ENCODE measurements around the gene MAP2K2.

MAP2K2 gene

GRCh38 chr19:4086411-4086867, 37.5 kb downstream of the MAP2K2 start:
- Histone ChIP-seq H3K9me3 (replicated peaks; ENCODE audit: low read length) (no peaks in the 10 kb centered on the region), H3K36me3 (ENCODE audit: insufficient read depth, low read length) (peaks cover 22% of the 10 kb centered on the region), H3K4me1 (ENCODE audit: control insufficient read depth, insufficient read depth, low read length) (no peaks in the 10 kb centered on the region), H3K9ac (ENCODE audit: low read depth, low read length) (no peak overlapping the region), H3K4me3 (ENCODE audit: low read length) (no peak overlapping the region), H3K4me2 (ENCODE audit: low read length) (no peak overlapping the region), H3K27me3 (ENCODE audit: control insufficient read depth, insufficient read depth, low read length) (no peaks in the 10 kb centered on the region)

GRCh38 chr19:4084547-4084877, 39.4 kb downstream of the MAP2K2 start:
- H3K4me1 ChIP-seq (ENCODE audit: control insufficient read depth, insufficient read depth, low read length), result no peaks in the 10 kb centered on the region
- no peak overlapping the region for H3K4me2 ChIP-seq (ENCODE audit: low read length)
- no peaks in the 10 kb centered on the region for H3K9me3 ChIP-seq (replicated peaks; ENCODE audit: low read length)
- no peaks in the 10 kb centered on the region for H3K27me3 ChIP-seq (ENCODE audit: control insufficient read depth, insufficient read depth, low read length)
- no peak overlapping the region for H3K4me3 ChIP-seq (ENCODE audit: low read length)
- H3K36me3 ChIP-seq (ENCODE audit: insufficient read depth, low read length), result peaks cover 10% of the 10 kb centered on the region
- H3K9ac ChIP-seq (ENCODE audit: low read depth, low read length), result no peak overlapping the region

GRCh38 chr19:4083677-4084546, 40.0 kb downstream of the MAP2K2 start:
- Histone ChIP-seq H3K4me1 (ENCODE audit: control insufficient read depth, insufficient read depth, low read length) (no peaks in the 10 kb centered on the region), H3K36me3 (ENCODE audit: insufficient read depth, low read length) (peaks cover 4% of the 10 kb centered on the region), H3K27me3 (ENCODE audit: control insufficient read depth, insufficient read depth, low read length) (no peaks in the 10 kb centered on the region), H3K9ac (ENCODE audit: low read depth, low read length) (no peak overlapping the region), H3K9me3 (replicated peaks; ENCODE audit: low read length) (no peaks in the 10 kb centered on the region), H3K4me2 (ENCODE audit: low read length) (no peak overlapping the region), H3K4me3 (ENCODE audit: low read length) (no peak overlapping the region)

- H3K36me3 ChIP-seq (ENCODE audit: insufficient read depth, low read length), result no peaks in the 10 kb centered on the region
- H3K4me3 ChIP-seq (ENCODE audit: low read length), result no peak overlapping the region
- no peak overlapping the region for H3K4me2 ChIP-seq (ENCODE audit: low read length)
- no peak overlapping the region for H3K9ac ChIP-seq (ENCODE audit: low read depth, low read length)
- no peaks in the 10 kb centered on the region for H3K9me3 ChIP-seq (replicated peaks; ENCODE audit: low read length)
- H3K27me3 ChIP-seq (ENCODE audit: control insufficient read depth, insufficient read depth, low read length), result no peaks in the 10 kb centered on the region
- H3K4me1 ChIP-seq (ENCODE audit: control insufficient read depth, insufficient read depth, low read length), result peaks cover 4% of the 10 kb centered on the region
Observed at GRCh38 chr19:4082172-4082571, 41.8 kb downstream of the MAP2K2 start.

GRCh38 chr19:4081441-4082129, 42.3 kb downstream of the MAP2K2 start:
- no peak overlapping the region for H3K9ac ChIP-seq (ENCODE audit: low read depth, low read length)
- no peaks in the 10 kb centered on the region for H3K9me3 ChIP-seq (replicated peaks; ENCODE audit: low read length)
- no peak overlapping the region for H3K4me3 ChIP-seq (ENCODE audit: low read length)
- H3K4me2 ChIP-seq (ENCODE audit: low read length), result no peak overlapping the region
- peaks cover 4% of the 10 kb centered on the region for H3K4me1 ChIP-seq (ENCODE audit: control insufficient read depth, insufficient read depth, low read length)
- no peaks in the 10 kb centered on the region for H3K27me3 ChIP-seq (ENCODE audit: control insufficient read depth, insufficient read depth, low read length)
- H3K36me3 ChIP-seq (ENCODE audit: insufficient read depth, low read length), result no peaks in the 10 kb centered on the region

- Histone ChIP-seq H3K4me1 (ENCODE audit: control insufficient read depth, insufficient read depth, low read length) (peaks cover 4% of the 10 kb centered on the region), H3K9ac (ENCODE audit: low read depth, low read length) (no peak overlapping the region), H3K27me3 (ENCODE audit: control insufficient read depth, insufficient read depth, low read length) (no peaks in the 10 kb centered on the region), H3K4me3 (ENCODE audit: low read length) (no peak overlapping the region), H3K4me2 (ENCODE audit: low read length) (no peak overlapping the region), H3K9me3 (replicated peaks; ENCODE audit: low read length) (no peaks in the 10 kb centered on the region), H3K36me3 (ENCODE audit: insufficient read depth, low read length) (no peaks in the 10 kb centered on the region)
Observed at GRCh38 chr19:4080473-4080872, 43.4 kb downstream of the MAP2K2 start.

- Histone ChIP-seq H3K9ac (ENCODE audit: low read depth, low read length) (peak overlapping the region; percentile 70), H3K36me3 (ENCODE audit: insufficient read depth, low read length) (no peaks in the 10 kb centered on the region), H3K4me1 (ENCODE audit: control insufficient read depth, insufficient read depth, low read length) (peaks cover 4% of the 10 kb centered on the region), H3K9me3 (replicated peaks; ENCODE audit: low read length) (no peaks in the 10 kb centered on the region), H3K27me3 (ENCODE audit: control insufficient read depth, insufficient read depth, low read length) (no peaks in the 10 kb centered on the region), H3K4me2 (ENCODE audit: low read length) (peak overlapping the region; percentile 87), H3K4me3 (ENCODE audit: low read length) (peak overlapping the region; percentile 68)
Observed at GRCh38 chr19:4077800-4078684, 45.9 kb downstream of the MAP2K2 start.

- H3K4me3 ChIP-seq (ENCODE audit: low read length), result no peak overlapping the region
- H3K4me1 ChIP-seq (ENCODE audit: control insufficient read depth, insufficient read depth, low read length), result peaks cover 4% of the 10 kb centered on the region
- H3K9ac ChIP-seq (ENCODE audit: low read depth, low read length), result no peak overlapping the region
- no peak overlapping the region for H3K4me2 ChIP-seq (ENCODE audit: low read length)
- no peaks in the 10 kb centered on the region for H3K27me3 ChIP-seq (ENCODE audit: control insufficient read depth, insufficient read depth, low read length)
- H3K36me3 ChIP-seq (ENCODE audit: insufficient read depth, low read length), result no peaks in the 10 kb centered on the region
- H3K9me3 ChIP-seq (replicated peaks; ENCODE audit: low read length), result no peaks in the 10 kb centered on the region
Observed at GRCh38 chr19:4077007-4077374, 46.9 kb downstream of the MAP2K2 start.

- H3K9ac ChIP-seq (ENCODE audit: low read depth, low read length), result no peak overlapping the region
- peaks cover 4% of the 10 kb centered on the region for H3K4me1 ChIP-seq (ENCODE audit: control insufficient read depth, insufficient read depth, low read length)
- H3K9me3 ChIP-seq (replicated peaks; ENCODE audit: low read length), result no peaks in the 10 kb centered on the region
- no peaks in the 10 kb centered on the region for H3K27me3 ChIP-seq (ENCODE audit: control insufficient read depth, insufficient read depth, low read length)
- no peak overlapping the region for H3K4me3 ChIP-seq (ENCODE audit: low read length)
- no peak overlapping the region for H3K4me2 ChIP-seq (ENCODE audit: low read length)
- H3K36me3 ChIP-seq (ENCODE audit: insufficient read depth, low read length), result no peaks in the 10 kb centered on the region
Observed at GRCh38 chr19:4075373-4075772, 48.5 kb downstream of the MAP2K2 start.

- Histone ChIP-seq H3K4me3 (ENCODE audit: low read length) (no peak overlapping the region), H3K9me3 (replicated peaks; ENCODE audit: low read length) (no peaks in the 10 kb centered on the region)
Observed at GRCh38 chr19:4071610-4072009, 52.3 kb downstream of the MAP2K2 start.

GRCh38 chr19:4069331-4069959, 54.5 kb downstream of the MAP2K2 start:
- Histone ChIP-seq H3K4me2 (ENCODE audit: low read length) (no peak overlapping the region), H3K9ac (ENCODE audit: low read depth, low read length) (no peak overlapping the region), H3K4me3 (ENCODE audit: low read length) (no peak overlapping the region)

More at GRCh38 chr19:4071610-4072009, 52.3 kb downstream of the MAP2K2 start:
- H3K9ac ChIP-seq (ENCODE audit: low read depth, low read length), result no peak overlapping the region
- H3K36me3 ChIP-seq (ENCODE audit: insufficient read depth, low read length), result no peaks in the 10 kb centered on the region
- no peak overlapping the region for H3K4me2 ChIP-seq (ENCODE audit: low read length)
- H3K27me3 ChIP-seq (ENCODE audit: control insufficient read depth, insufficient read depth, low read length), result no peaks in the 10 kb centered on the region
- H3K4me1 ChIP-seq (ENCODE audit: control insufficient read depth, insufficient read depth, low read length), result no peaks in the 10 kb centered on the region

More at GRCh38 chr19:4069331-4069959, 54.5 kb downstream of the MAP2K2 start:
- Histone ChIP-seq H3K9me3 (replicated peaks; ENCODE audit: low read length) (no peaks in the 10 kb centered on the region), H3K36me3 (ENCODE audit: insufficient read depth, low read length) (no peaks in the 10 kb centered on the region), H3K4me1 (ENCODE audit: control insufficient read depth, insufficient read depth, low read length) (no peaks in the 10 kb centered on the region), H3K27me3 (ENCODE audit: control insufficient read depth, insufficient read depth, low read length) (no peaks in the 10 kb centered on the region)
